ENCODE measurements around the gene PPARD.

Gene PPARD

GRCh38 chr6:35352735-35353134 is 10.4 kb downstream of the PPARD start:
- in situ Hi-C loops (cut with MboI; ENCODE audit: low sequenced_read_pairs): no loop called here

DNA sequence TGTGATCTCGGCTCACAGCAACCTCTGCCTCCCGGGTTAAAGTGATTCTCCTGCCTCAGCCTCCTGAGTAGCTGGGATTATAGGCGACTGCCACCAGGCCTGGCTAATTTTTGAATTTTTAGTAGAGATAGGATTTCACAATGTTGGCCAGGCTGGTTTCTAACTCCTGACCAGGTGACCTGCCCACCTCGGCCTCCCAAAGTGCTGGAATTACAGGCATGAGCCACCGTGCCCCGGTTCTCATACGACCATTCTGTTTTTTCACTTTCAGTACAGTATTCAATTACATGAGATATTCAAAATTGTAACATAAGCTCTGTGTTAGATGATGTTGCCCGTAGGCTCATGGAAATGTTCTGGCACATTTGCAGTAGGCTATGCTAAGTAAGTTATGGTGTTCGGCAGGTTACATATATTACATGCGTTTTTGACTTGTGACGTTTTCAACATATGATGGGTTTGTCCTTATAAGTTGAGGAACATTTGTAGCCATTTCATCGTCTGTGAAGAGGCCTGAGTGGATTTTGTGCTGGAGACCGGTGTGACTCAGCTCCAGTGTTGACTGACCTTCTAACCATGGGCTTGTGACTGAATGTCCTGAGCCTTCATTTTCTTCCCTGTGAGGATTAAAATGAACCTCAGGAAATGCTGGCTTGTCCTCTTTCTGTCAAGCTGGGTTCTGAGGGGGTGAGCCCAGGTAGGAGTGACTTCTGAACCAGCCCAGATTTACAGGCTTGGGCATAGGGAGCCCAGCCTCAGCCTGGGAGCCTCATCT is 12.2 kb downstream of the PPARD start:
- in situ Hi-C loops (cut with MboI; ENCODE audit: low sequenced_read_pairs): no loop called here

GRCh38 chr6:35356391-35356790 is 14.0 kb downstream of the PPARD start:
- in situ Hi-C loops (cut with MboI; ENCODE audit: low sequenced_read_pairs): no loop called here

DNA sequence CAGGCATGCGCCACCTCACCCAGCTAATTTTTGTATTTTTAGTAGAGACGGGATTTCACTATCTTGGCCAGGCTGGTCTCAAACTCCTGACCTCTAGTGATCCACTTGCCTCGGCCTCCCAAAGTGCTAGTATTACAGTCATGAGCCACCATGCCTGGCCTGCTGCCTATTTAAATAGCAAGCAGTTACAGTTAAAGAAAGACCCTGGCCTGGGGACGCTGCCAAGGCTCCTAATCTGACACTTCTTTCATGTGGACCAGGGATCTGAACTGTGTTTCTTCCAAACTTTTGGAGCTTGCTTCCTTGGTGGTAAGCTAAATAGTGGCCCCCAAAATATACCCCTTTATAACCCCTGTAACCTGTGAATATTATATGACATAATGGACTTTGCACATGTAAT is 15.3 kb downstream of the PPARD start:
- in situ Hi-C loops (cut with MboI; ENCODE audit: low sequenced_read_pairs): no loop called here

- in situ Hi-C loops (cut with MboI; ENCODE audit: low sequenced_read_pairs): no loop called here
These were observed 15.7 kb downstream of the PPARD start for GRCh38 chr6:35358086-35358485.

DNA sequence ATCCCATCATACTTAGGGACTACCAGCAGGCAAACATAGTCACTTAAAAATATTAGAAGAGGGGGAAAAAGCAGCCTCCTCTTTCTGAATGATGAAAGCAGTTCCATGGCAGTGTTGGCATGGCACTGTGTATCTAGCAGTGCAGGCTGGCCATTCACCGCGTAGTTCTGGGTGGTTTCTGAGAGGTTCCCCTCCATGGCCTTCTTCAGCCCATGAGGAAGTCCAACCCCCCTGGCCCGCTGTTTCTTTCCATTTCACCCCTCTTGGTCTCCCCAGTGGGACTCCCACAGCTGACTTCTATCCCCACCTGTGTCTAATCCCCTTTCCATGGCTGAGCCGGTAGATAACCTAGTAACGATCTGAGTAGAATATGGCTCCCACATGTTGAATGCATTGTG is 17.0 kb downstream of the PPARD start:
- in situ Hi-C loops (cut with MboI; ENCODE audit: low sequenced_read_pairs): no loop called here

DNA sequence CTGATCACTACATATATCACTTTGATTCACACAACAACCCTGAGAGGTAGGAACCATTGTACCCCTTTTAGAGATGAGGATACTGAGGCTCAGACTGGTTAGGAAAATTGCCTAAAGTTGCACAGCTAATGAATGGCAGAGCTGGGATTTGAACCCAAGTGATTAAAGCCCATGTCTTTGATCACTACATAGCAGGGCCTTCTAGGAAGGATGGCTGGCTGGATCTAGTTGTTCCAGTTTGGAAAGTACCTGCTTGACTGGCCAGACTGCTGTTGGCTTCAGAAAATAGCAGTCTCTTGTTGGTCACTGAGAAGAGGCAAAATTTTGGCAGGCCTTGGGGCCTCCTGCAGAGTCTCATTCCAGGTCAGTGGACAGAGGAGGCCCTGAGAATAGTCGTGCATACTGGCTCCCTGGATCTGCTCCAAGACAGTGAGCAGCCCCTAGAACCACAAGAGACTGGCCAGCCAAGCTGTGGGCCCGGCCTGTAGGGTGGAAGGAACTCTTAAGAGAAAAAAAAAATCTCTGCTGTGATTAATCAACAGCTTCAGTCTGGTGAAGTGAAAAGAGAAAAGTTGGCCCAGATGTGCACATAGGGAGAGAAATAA is 17.5 kb downstream of the PPARD start:
- in situ Hi-C loops (cut with MboI; ENCODE audit: low sequenced_read_pairs): no loop called here

GRCh38 chr6:35360349-35361138 is 18.2 kb downstream of the PPARD start:
- in situ Hi-C loops (cut with MboI; ENCODE audit: low sequenced_read_pairs): no loop called here

DNA sequence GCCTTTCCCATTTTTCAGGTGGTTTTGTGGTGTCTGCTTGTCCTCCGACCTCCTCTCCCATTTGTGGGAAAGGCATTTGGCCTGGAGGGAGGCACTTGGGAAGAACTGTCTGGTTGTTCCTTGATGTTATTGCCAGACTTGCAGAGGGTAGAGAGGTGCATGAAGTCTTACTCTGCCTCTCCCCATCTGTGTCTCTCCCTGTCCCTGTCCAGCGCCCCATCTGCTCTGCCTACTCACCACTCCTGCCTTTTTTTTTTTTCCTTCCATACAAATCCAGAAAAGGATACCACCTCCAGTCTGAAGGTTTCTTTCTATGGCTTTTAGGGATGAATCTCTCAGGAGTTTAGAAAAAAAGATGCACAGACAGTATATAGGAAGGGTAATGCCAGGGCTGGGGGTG is 19.8 kb downstream of the PPARD start:
- in situ Hi-C loops (cut with MboI; ENCODE audit: low sequenced_read_pairs): no loop called here

DNA sequence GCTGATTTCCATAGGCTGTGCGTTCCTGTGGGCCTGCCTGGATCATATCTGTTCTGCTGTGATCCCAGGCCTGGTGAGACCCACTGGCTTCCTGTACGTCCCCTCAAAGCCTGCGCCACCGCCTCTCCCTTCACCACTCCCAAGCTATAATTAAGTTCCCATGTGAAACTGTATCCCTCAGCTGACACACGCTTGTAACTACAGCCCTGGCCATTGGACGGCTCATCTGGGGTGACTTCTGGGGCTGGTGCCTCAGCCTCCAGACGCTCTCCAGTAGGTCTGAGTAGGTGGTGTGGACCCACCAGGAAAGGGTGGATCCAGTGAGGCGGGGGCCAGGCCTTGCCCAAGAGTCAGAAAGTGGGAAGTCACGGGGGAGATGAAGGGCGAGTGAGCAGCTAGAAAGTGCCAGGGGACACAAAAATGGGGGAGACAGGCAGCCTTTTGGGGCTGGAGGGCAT is 21.0 kb downstream of the PPARD start:
- in situ Hi-C loops (cut with MboI; ENCODE audit: low sequenced_read_pairs): no loop called here

GRCh38 chr6:35365594-35366203 is 23.3 kb downstream of the PPARD start:
- in situ Hi-C loops (cut with MboI; ENCODE audit: low sequenced_read_pairs): no loop called here

DNA sequence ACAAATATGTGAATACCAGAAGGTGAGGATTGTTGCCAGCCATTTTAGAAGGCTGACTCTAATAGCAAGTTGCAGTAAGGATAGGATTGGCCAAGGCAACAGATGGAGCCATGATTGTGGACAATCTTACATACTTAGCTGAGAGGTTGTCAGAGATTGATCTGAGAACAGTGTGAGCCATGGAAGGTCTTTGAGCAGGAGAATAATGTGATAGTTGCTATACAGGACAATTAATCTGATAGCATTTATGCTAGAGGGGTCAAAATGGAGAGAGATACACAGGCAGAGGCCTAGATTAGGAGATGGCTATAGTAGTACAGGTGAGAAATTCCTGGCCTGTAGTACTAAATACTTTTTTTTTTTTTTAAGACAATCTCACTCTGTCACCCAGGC is 23.8 kb downstream of the PPARD start:
- in situ Hi-C loops (cut with MboI; ENCODE audit: low sequenced_read_pairs): no loop called here

GRCh38 chr6:35367646-35368037 is 25.3 kb downstream of the PPARD start:
- in situ Hi-C loops (cut with MboI; ENCODE audit: low sequenced_read_pairs): no loop called here

DNA sequence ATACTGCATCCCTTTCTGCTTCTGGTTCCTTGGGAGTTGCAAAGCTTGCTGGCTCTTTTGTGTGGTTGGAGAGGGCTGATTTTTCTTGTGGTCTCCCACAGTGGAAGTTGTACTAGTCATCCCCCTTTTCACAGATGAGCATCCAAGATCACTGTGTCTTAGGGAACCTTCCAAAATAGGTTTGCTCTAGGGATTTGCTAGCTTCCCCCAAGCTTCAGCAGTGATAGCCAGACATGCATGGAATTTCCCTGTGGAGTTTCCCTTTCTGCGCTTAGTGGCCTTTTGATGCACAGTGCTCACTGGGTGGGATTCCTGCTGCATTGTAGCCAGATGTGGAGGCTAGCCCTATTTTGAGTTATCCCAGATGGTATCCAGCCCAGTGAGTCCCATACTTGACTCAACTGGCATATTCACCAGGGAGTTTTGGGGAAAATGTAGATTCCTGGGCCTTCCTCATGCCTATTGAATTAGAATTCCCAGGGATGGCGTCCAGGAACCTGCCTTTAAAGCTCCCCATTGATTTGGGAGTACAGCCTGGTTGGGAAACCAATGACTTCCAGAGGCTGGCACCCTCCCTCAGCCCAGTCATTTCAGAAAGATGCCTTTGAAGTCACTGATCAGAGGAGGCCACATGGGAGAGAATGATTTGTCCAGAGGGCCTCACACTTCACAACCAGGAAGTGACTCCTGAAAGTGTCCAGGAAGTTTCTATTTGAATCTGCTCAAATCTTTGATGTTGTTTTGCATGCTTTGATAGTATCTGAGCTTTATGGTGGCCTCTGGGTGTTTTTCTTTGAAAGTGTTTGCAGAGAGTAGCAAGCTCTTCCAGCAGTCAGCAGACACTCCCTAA is 25.9 kb downstream of the PPARD start:
- in situ Hi-C loops (cut with MboI; ENCODE audit: low sequenced_read_pairs): no loop called here

- in situ Hi-C loops (cut with MboI; ENCODE audit: low sequenced_read_pairs): no loop called here
These were observed 27.9 kb downstream of the PPARD start for GRCh38 chr6:35370124-35370741.

GRCh38 chr6:35370785-35371493 is 28.6 kb downstream of the PPARD start:
- in situ Hi-C loops (cut with MboI; ENCODE audit: low sequenced_read_pairs): no loop called here

DNA sequence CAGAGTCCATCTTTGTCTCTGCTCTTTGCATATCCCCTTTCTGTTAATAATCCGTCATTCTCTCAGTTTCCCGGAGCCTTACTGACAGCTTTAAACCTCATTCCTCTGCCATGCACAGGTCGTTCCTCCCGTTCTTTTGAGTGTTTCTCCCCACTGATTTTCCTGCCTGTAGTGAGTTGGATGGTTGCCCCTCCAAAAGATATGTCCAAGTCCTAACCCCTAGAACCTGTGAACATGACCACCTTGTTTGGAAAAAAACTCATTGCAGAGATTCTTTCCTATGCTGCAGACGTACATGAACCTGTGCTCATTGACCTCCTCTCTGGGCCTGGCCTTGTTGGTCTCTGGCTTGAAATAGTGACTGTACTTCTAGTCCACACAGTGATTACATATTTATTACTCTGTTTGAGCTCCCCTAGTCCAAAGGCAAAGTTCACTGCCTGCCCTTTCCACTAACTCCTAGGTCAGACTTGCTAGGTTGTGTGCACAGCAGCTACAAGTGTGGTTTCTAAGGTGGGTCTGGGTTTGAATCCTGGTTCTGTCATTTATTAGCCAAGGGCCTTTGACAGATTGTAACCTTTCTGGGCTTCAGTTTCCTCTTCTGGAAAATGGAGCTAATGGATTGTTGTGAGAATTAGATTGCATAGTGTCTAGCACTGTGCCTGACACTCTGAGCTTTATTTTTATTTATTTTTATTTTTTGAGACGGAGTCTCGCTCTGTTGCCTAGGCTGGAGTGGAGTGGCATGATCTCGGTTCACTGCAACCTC is 29.3 kb downstream of the PPARD start:
- in situ Hi-C loops (cut with MboI; ENCODE audit: low sequenced_read_pairs): no loop called here

DNA sequence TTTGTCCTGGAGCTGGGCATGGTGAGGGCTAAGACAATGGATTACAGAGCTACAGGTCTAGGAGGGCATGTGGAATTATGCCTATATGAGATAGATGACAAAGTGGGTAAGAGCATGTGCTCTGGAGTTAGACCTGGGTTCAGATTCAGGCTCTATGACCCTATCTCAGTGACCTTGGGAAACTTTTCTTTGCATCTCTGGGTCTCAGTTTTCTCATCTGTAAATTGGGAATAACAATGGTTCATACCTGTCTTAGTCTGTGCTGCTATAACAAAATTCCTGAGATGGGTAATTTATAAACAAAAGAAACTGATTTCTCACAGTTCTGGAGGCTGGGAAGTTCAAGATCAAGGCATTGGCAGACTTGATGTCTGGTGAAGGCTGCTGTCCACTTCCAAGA is 30.3 kb downstream of the PPARD start:
- in situ Hi-C loops (cut with MboI; ENCODE audit: low sequenced_read_pairs): no loop called here

DNA sequence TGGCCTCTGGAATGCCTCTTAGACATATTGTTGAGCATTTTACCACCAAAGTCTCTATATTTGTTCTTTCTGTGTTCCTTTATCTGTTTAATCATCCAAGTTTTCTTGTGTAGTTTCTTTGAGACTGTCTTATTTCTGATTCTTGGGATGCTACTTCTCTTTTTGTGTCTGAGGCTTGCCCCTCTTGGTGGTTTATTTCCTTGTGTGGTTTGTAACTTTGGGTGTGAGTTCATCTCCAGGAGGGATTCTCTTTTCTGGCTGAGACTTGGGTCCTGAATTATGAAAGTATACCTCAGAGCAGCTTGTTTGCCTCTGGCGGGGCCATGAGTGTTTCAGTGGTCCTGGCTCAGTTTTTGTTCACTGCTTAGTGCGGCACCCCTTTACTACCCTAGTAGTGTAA is 33.9 kb downstream of the PPARD start:
- in situ Hi-C loops (cut with MboI; ENCODE audit: low sequenced_read_pairs): no loop called here

Measured in HL-60/S4 treated with retinoic acid at 250 ng/mL for 4 days and 3 days (cell line).